Keratinocyte (primary cell): ENCODE data around the gene RNF115.

Experiments
- EZH2 ChIP-seq: IDR thresholded peaks from one replicate; pipeline ENCODE4 v1.6.1; 2012; ENCODE audit warnings: inconsistent platforms, mild to moderate bottlenecking, low read length, moderate library complexity
- TF ChIP-seq, protein P1 (sequence below), 3 experiments: IDR thresholded peaks in 1 of 3; conservative IDR thresholded peaks in 1 of 3; optimal IDR thresholded peaks in 1 of 3; 2 replicates in 2 of 3; 3 replicates in 1 of 3; pipeline versions ENCODE3 to v1.5.1; 2011; ENCODE audit warnings: low read length in 3 of 3, mild to moderate bottlenecking in 3 of 3, moderate library complexity in 2 of 3, control low read depth in 1 of 3, inconsistent platforms in 1 of 3; ENCODE audit not compliant: insufficient read depth in 2 of 3; ENCODE audit errors: extremely low read depth in 1 of 3

GRCh38 chr1:145827966-145828365 is 4.1 kb upstream of the RNF115 start:
- TF ChIP-seq EZH2, result no peak
- TF ChIP-seq, protein P1, sequence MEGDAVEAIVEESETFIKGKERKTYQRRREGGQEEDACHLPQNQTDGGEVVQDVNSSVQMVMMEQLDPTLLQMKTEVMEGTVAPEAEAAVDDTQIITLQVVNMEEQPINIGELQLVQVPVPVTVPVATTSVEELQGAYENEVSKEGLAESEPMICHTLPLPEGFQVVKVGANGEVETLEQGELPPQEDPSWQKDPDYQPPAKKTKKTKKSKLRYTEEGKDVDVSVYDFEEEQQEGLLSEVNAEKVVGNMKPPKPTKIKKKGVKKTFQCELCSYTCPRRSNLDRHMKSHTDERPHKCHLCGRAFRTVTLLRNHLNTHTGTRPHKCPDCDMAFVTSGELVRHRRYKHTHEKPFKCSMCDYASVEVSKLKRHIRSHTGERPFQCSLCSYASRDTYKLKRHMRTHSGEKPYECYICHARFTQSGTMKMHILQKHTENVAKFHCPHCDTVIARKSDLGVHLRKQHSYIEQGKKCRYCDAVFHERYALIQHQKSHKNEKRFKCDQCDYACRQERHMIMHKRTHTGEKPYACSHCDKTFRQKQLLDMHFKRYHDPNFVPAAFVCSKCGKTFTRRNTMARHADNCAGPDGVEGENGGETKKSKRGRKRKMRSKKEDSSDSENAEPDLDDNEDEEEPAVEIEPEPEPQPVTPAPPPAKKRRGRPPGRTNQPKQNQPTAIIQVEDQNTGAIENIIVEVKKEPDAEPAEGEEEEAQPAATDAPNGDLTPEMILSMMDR (optimal IDR thresholded peaks at IDR 0.05 in 1 of 3, IDR thresholded peaks at IDR 0.05 in 1 of 3, conservative IDR thresholded peaks at IDR 0.05 in 1 of 3; ENCODE audit: extremely low read depth in 1 of 3, insufficient read depth in 2 of 3, low read length in 3 of 3), result no peak
